Measurements from ENCODE around the gene C2orf81.
"Not testable (repeated sequence)": the region's sequence is repeated elsewhere in the genome, so short reads cannot be mapped to it uniquely, and the experiment has no call there.

Gene C2orf81

DNA sequence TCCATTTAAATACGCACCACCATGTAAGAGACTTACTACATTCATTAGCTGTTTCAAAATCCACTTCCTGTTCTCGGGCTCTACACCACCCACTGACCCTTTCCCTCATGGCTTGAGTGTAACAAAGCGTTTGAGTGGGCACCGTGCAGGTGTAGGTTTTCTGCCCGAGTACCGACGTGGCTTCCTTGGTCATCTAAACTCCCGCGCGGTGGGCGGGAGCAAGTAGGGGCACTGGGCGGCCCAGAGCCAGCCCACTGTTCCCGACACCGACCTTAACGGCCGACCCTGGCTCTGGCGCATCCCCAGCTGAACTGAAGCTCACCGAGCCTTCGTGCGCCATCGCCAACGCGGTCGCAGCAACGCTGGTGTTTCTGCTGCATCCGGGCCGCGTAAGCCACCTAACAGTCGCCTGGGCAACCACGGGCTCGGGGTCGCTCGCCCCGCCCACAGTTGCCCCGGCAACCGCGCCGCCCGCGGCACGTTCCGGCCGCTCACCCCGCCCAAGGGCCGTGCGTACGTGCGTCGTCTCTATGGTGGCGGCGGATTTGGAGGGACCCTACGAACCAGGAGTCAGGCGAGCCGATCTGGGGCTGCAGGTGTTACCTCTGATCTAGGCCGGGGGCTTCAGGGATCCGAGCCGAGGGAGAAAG is at the start of gene C2orf81, which contains the start of gene WDR54:
TSS of gene C2orf81 (minus strand) at position 399 of the 650 bp plus-strand sequence. CDS start at position 340, 59 bp downstream.
TSS of gene WDR54 (plus strand) at position 510 of the 650 bp plus-strand sequence. CDS start 424 bp downstream, outside the sequence.
- peak; percentile 91 to 94 for DNase-seq

DNA sequence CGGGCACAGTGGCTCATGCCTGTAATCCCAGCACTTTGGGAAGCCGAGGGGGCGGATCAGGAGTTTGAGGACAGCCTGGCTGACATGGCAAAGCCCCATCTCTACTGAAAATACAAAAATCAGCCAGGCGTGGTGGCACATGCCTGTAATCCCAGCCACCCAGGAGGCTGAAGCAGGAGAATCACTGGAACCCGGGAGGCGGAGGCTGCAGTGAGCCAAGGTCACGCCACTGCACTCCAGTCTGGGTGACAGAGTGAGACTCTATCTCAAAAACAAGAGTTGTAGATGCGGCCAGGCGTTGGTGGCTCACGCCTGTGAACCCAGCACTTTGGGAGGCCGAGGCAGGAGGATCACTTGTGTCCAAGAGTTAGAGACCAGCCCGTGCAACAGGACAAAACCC is 49.3 kb upstream of the C2orf81 start:
- not testable (repeated sequence) for DNase-seq

DNA sequence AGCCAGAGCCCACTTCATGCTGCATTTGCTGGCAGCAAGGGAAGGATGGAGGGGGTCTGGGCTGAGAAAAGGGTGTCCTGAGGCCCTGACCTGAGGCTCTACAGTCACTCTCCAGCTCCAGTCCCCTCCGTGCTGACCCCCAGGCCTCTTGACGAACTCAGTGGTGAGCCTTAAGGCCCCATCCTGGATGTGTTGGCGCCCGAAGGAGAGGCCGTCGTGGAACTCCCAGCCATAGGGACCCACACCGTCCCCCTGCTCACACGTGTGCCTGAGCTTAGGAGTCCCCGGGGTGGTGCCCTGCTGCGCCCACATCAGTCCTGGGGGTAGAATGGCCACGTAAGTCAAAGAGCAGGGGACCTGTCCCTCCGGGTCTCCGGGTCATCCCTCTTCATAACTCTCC is 43.0 kb upstream of the C2orf81 start:
- DNase-seq: no peak

DNA sequence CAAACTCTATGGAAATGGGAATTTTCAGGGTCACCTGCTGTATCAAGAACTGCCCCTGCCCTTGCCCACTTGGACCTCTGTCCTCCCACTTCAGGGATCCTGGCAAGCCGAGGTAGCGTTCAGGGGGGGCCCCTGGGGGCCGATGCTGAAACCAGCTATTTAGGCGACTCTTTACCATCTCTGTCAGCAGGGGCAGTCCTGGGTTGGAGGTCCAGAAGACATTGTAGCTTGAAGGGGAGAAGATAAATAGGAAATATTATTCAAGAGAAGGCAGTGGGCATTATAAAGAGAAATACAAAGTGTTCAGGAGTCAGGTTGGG is 41.3 kb upstream of the C2orf81 start:
- DNase-seq: no peak

DNA sequence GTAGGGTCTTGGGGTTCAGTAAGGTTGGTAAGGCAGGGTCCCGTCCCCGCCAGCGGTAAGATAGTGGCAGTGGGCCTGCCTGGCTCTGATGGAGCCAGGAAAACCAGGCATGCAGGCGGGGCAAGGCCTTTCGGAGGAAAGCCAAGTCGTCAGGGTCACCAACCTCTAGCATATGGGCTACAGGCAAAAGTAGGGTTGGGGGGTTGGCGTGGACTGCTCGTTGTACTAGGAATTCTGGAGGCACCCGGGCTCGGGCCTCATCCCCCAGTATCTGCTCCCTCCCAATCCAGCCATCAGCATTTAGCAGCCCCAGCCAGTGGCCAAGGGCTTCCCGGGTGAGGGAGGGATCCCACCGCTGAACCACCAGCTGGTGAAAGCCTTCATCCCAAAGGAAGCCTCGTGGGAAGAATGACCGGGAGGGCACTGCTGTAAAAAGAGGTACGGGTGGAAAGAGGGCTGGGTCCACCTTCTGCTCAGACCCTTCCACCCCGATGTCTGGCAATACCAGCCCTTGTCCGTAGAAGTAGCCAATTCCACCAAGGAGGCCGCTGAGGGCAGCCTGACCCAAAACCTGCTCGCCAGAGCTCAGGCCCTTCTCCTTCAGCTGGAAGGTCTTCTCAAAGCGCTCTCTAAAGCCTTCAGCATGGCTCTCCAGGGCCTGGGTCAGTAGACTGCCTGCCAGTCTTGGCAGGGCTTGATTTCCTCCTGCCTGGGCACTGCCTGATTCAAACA is 40.8 kb upstream of the C2orf81 start:
- no peak for DNase-seq

DNA sequence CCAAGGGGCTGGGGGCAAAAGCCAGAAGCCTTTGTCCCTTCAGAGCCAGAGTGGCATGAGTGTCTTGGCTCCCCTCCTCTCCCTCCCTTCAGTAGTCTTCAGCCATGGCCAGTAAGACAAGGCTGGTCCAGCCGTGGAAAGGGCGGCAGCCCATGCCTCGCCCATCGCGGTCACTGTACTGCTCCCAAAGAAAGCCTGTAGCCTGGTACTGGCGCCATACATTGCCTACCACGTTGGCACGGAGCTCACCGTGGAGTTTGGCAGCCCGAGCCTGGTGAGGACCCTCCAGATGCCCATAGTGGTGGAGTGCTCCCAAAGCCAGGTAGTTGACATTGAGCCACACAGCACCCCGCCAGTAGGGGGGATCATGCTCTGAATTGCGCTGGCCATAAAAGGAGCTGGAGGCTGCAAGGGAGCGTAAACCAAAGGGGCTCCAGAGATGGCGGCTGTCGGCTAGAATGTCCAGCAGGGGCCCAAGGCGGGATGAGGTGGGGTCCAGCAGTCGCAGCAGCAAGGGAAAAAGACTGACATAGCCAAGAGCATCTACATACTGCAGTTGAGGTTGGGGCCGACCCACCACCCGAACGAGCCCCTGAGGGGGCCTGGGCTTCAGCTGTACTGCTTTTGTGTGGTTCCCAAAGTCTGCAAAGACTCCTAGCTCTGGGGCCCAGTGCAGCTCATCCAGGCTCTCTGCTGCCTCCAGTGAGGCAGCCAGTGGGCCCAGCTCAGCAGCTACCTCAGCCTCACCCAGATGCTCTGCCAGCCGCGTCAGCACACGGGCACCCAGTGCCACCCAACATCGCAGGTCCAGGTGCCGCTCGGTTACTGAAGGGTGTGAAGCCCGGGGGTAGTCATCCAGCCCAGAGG is 40.0 kb upstream of the C2orf81 start:
- peak in 1 of 2 experiments; percentile 12 for DNase-seq

DNA sequence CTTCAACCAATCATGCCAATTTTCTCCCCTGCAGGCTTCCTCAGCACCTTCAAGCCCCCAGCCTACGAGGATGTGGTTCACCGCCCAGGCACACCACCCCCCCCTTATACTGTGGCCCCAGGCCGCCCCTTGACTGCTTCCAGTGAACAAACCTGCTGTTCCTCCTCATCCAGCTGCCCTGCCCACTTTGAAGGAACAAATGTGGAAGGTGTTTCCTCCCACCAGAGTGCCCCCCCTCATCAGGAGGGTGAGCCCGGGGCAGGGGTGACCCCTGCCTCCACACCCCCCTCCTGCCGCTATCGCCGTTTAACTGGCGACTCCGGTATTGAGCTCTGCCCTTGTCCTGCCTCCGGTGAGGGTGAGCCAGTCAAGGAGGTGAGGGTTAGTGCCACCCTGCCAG is 38.8 kb upstream of the C2orf81 start:
- DNase-seq: not testable (repeated sequence)

DNA sequence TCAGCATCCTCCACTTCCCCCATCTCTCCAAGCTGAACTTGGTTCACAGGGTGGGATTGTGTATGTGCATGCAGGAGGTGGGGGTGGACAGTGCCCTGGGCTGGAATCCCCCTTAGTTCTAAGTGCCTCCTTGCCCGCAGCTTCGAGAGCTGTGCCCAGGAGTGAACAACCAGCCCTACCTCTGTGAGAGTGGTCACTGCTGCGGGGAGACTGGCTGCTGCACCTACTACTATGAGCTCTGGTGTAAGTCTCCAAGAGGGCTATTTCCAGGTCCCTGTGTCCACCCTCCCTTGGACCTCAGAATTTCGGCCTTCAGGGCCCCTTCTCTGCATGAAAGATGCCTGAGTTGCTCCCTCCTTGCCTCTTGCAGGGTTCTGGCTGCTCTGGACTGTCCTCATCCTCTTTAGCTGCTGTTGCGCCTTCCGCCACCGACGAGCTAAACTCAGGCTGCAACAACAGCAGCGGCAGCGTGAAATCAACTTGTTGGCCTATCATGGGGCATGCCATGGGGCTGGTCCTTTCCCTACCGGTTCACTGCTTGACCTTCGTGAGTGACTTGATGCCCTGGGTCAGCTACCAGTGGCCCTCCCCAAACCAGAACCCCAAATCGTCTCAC is 38.2 kb upstream of the C2orf81 start:
- DNase-seq: not testable (repeated sequence)

DNA sequence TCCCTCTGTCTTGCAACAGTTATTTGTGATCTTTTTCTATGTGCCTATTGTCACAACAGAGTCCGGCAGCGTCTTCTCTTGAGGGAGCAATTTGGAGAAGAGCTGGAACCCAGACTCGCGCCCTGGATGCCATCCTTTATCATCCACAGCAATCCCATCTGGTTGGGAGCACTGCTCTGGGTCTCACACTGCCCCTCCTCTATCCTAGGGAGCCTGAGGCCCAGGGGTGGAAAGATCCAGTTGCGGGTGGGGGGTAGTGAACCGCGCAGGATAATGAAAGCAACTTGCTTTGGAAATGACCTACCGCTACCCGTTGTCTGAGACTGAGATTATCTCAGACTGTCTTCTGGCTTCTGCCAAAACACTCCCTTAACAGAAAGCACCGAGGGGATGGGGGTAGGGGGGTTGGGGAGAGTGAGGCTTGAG is 37.5 kb upstream of the C2orf81 start:
- DNase-seq: no peak

DNA sequence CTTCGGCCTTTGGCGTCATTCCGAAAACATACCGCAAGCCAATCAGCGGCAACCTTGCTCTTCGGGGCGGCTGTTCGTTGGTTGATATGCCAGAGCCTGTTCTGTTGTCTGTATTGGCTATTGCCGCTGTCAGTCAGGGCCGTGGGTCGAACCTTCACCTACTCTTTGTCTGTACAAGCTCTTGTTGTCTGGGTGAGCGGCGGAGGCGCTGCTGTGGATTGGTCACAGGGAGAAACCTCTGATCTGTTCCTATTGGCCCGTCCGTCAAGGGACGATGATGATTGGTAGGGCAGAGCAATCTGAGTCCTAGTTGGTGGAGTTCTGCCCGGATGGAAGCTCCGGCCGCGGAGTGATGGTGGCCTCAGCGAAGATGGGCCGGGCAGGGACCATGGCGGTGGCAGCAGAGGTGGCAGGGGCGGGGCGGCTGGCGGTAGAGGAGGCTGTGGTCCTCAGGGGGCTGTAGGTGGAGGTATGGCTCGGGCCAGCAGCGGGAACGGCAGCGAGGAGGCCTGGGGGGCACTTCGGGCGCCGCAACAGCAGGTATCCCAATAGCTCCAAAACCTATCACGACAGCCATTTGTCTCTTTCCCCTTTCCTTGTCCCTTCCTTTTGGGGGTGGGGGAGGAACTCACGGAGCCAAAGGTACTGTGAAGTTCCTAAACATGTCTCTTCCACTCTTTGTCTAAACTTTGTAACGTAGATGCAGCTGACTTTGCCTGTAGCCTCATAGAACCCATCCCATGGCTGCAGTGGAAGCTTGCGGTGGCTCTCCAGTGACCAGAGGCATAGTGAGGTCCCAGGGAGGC is 36.9 kb upstream of the C2orf81 start, which contains the start of gene WBP1:
TSS of gene WBP1 (plus strand) at position 307 of the 806 bp plus-strand sequence. CDS start at position 472, 165 bp downstream.
- DNase-seq: peak; percentile 99 to 100

DNA sequence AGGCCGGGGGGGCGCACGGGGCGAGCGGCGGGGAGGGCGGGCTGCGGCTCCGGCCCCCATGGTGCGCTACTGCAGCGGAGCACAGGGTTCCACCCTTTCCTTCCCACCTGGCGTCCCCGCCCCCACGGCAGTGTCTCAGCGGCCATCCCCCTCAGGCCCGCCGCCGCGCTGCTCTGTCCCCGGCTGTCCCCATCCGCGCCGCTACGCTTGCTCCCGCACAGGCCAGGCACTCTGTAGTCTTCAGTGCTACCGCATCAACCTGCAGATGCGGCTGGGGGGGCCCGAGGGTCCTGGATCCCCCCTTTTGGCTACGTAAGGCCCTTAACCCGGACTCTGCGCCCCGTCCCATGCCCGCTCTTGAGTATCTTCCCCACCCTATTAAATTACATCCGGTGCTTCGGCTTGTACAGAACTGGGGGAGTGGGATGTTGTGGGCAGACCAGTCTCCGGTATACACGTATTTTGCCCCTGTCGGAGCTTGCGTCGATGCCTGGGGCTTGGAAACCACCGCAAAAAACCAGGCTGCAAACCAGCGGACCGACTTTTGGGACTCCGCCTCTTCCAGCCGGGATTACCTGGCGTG is 36.2 kb upstream of the C2orf81 start:
- DNase-seq: peak; percentile 53 to 77

DNA sequence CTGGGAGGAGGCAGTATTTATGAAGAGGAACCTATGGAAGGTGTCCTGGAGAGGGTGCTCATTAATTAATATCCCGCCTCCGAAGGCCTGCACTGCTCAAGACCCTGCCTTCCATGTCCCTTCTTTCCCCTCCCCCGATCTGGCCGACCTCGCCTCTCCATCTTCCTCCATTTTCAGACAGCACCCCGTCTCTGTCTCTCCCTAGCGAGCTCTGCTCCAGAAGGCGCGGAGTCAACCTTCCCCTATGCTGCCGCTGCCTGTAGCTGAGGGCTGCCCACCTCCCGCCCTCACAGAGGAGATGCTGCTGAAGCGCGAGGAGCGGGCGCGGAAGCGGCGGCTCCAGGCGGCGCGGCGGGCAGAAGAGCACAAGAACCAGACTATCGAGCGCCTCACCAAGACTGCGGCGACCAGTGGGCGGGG is 35.7 kb upstream of the C2orf81 start:
- DNase-seq: no peak

DNA sequence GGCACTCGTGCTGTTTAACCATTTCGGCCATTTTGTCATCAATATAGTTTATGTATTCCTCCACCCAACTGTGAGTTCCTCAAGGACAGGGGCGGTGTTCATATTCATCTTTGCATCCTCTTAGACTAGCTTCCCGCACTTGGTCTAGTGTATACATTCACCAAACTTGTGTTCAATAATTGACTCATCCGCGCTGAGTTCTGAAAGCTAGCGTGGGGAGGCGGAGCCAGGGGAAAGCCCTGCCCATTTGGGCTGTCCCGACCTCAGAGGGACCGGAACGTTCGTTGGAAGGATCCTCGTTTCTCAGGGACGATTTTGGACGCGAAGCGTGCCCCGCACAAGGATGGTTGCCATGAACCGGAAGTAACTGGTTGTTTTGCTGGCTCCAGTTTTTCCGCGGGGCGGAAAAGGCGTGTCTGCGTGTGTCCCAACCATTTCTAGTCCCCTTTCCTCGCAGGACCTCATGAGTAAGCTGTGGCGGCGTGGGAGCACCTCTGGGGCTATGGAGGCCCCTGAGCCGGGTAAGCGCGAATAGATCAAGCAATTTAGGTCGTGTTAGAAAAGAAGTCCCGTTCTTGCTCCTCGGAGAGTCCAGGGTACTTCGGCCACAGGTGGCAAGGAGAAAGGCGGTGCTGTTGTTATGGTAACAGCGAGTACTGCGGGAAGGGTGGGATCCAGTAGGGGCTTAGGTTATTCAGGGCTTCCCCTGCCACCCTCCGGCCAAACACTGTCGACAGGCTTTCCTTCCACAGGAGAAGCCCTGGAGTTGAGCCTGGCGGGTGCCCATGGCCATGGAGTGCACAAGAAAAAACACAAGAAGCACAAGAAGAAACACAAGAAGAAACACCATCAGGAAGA is 33.5 kb upstream of the C2orf81 start, which contains the start of gene INO80B:
TSS of gene INO80B (plus strand) at position 434 of the 858 bp plus-strand sequence. CDS start at position 464, 30 bp downstream.
- DNase-seq: peak; percentile 90 to 95

DNA sequence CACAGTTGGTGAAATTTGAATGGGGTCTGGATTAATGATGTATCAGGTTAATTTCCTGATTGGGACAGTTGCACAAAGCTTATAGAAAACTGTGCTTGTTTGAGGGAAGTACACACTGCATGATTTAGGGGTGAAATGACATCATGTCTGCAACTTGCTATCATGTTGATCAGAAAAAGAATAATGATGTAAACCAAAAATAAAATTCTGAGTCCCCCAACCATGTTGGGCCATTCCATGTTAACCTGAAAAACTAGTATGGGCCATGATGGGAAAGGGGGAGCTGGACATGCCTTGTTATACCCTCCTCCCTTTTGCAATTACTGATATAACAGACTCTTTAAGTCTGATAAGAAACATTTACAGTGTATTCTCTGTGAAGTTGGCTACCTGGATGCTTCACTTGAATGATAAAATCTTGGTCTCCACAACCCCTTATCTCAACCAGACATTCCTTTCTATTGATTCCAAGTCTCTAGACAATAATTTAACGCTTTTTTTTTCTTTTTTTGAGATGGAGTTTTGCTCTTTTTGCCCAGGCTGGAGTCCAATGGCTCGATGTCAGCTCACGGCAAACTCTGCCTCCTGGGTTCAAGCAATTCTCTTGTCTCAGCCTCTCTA is 29.3 kb upstream of the C2orf81 start:
- DNase-seq: no peak

DNA sequence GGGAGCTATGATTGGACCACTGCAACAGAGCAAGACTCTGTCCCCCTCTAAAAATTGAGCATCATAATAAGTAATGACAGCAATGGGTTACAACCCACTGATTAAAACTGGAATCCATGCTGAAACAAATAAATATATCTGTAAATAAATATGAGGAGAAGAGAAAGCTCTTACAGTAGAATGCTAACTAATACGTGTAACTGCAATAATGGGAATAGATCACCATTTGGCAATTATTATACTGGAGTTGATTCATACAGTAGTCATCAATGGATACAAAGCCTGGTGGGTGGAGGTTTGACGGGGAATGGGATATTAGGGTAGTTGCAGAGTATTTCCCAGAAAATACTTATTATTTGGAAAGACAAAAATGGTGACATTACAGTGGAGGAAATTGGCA is 27.4 kb upstream of the C2orf81 start:
- DNase-seq: no peak

DNA sequence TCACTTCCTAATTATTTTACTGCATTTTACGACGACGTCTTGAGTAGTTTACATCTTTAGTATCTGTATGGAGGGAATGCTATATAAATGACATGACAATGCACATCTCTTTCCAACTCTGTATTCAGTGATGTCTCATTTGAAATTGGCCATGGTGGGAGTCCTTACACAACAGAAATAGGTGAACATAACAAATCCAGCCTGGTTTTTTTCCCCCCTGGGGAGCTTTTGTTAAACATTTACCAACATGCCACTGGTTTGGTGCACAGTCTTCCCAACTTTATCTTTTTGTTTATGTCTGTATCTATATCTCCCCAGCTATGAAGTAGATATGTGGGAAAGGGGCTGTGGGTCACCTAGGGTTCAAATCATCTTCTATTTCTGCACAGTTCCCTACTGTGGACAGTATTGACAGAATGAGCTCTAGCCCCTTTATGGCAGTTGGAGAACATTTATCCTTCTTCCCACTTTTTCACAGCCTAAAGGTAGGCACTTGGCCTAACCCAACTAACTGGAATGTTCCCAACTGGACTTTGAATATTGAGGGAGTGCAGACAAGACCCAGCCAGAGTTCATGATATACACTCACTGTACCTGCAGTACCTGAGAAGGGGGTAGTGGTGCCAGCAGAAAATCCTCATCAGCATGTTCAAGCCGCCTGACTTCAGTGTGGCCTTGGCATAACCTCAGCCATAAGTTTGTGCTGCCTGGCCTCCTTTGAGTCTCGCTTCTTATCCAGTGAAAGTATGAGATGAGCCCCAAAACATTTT is 26.0 kb upstream of the C2orf81 start:
- DNase-seq: no peak

DNA sequence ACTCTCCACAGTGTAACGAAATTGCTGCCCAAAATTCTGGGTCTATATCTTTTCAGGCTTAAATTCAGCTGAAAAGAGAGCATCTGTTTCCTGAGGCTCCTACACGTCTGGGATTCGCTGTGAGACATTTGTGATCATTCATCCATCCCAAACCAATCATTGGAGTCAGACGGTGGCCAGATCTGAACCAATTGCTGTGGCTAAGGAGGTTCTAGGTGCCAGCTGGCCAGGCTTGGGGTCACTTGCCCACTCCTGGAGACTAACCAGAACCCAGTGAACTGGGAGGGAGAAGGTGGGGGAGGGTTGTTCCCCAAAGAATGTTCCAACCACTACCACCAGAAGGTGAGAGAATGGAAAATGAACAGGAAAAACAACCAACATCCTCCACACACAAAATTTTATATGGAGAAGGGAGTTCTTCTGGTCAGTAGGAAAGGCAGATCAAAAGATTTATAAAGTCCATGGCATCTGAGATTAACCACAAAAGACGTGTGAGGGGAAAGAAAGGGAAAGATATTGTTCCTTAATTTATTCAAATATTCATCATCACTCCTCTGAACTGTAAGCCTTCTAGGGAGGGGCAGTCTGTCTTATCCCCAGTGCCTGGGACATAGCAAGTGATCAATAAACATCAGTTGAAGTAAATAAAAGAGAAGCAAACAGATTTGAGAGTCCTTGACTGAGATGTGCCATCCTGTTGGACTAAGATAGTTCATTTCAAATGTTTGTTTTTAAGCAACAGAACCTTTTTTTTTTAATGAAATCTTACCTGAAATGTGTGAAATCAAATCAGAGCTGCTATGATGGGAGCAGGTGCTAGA is 23.3 kb upstream of the C2orf81 start:
- no peak for DNase-seq

Data from SHP77 (cell line).